ENCODE data around the gene ATG4B. TPM values are rescaled to one million over a fixed set of nuclear protein-coding genes. Genes with fewer than 3 reads are reported as not detected.

Gene ATG4B
- total RNA-seq, 1 donor from 2014 or later: 46.4 TPM

GRCh38 chr2:241636182-241637017 is 1.1 kb upstream of the ATG4B start:
- no peak for DNase-seq (ENCODE audit: low spot score)
- intact Hi-C loops (cut with DNase I): loop anchor here (2.0 to 5.0 kb wide), 3 partner anchors 50 to 279 kb away; partner anchors contain the start of genes DTYMK, FARP2 and STK25

- no peak for DNase-seq (ENCODE audit: low spot score)
- intact Hi-C loops (cut with DNase I): loop anchor here (2.0 to 5.0 kb wide), 3 partner anchors 49 to 281 kb away; partner anchors contain the start of genes DTYMK, FARP2 and STK25
Observed at GRCh38 chr2:241637795-241638660, 535 bp downstream of the ATG4B start.

GRCh38 chr2:241638940-241639339 is 1.4 kb downstream of the ATG4B start:
- no peak for DNase-seq (ENCODE audit: low spot score)
- intact Hi-C loops (cut with DNase I): loop anchor here (5.0 kb wide), 2 partner anchors 132 to 282 kb away; partner anchors contain the start of genes FARP2 and STK25

- no peak for DNase-seq (ENCODE audit: low spot score)
- intact Hi-C loops (cut with DNase I): loop anchor here (5.0 kb wide), 2 partner anchors 132 to 282 kb away; partner anchors contain the start of genes FARP2 and STK25
Observed at GRCh38 chr2:241639385-241639784, 1.9 kb downstream of the ATG4B start.

GRCh38 chr2:241640165-241640795 is 2.8 kb downstream of the ATG4B start:
- no peak for DNase-seq (ENCODE audit: low spot score)
- intact Hi-C loops (cut with DNase I): no loop called here

- no peak for DNase-seq (ENCODE audit: low spot score)
- intact Hi-C loops (cut with DNase I): no loop called here
Observed at GRCh38 chr2:241641631-241642030, 4.1 kb downstream of the ATG4B start.

- DNase-seq (ENCODE audit: low spot score): no peak
- intact Hi-C loops (cut with DNase I): no loop called here
Observed at GRCh38 chr2:241645056-241645914, 7.8 kb downstream of the ATG4B start.

GRCh38 chr2:241645915-241646645 is 8.6 kb downstream of the ATG4B start:
- DNase-seq (ENCODE audit: low spot score): no peak
- intact Hi-C loops (cut with DNase I): no loop called here

- no peak for DNase-seq (ENCODE audit: low spot score)
- intact Hi-C loops (cut with DNase I): no loop called here
Observed at GRCh38 chr2:241648453-241648852, 11.0 kb downstream of the ATG4B start.

- no peak for DNase-seq (ENCODE audit: low spot score)
- intact Hi-C loops (cut with DNase I): no loop called here
Observed at GRCh38 chr2:241649404-241649803, 11.9 kb downstream of the ATG4B start.

- DNase-seq (ENCODE audit: low spot score): no peak
- intact Hi-C loops (cut with DNase I): no loop called here
Observed at GRCh38 chr2:241649927-241650326, 12.4 kb downstream of the ATG4B start.

GRCh38 chr2:241652142-241652541 is 14.6 kb downstream of the ATG4B start:
- DNase-seq (ENCODE audit: low spot score): no peak
- intact Hi-C loops (cut with DNase I): no loop called here

GRCh38 chr2:241652722-241653121 is 15.2 kb downstream of the ATG4B start:
- intact Hi-C loops (cut with DNase I): no loop called here
- no peak for DNase-seq (ENCODE audit: low spot score)

GRCh38 chr2:241653210-241653750 is 15.8 kb downstream of the ATG4B start:
- intact Hi-C loops (cut with DNase I): no loop called here
- no peak for DNase-seq (ENCODE audit: low spot score)

- intact Hi-C loops (cut with DNase I): no loop called here
- DNase-seq (ENCODE audit: low spot score): peak; percentile 61
Observed at GRCh38 chr2:241654551-241654950, 17.1 kb downstream of the ATG4B start.

GRCh38 chr2:241655516-241656189 is 18.2 kb downstream of the ATG4B start:
- DNase-seq (ENCODE audit: low spot score): no peak
- intact Hi-C loops (cut with DNase I): no loop called here

GRCh38 chr2:241656190-241656741 is 18.8 kb downstream of the ATG4B start:
- no peak for DNase-seq (ENCODE audit: low spot score)
- intact Hi-C loops (cut with DNase I): no loop called here

All from cardiac septum (tissue), 1 donor.